A673 (cell line): ENCODE measurements around the gene MASP2.

Source experiments
- CTCF ChIP-seq: fragments of 300-800, 200-600 bp; sonication (generic); conservative IDR thresholded peaks from 2 replicates; pipeline ENCODE4 v1.5.1; 2017; ENCODE audit warnings: low read depth, mild to moderate bottlenecking, antibody characterized with exemption, low read length, moderate library complexity, mixed read lengths
- EZH2 ChIP-seq: fragments of 200-600 bp; sonication (generic); IDR thresholded peaks from 2 replicates; pipeline ENCODE4 v1.6.1; 2017; ENCODE audit warnings: borderline replicate concordance, low read depth, mild to moderate bottlenecking, mixed read lengths, antibody characterized with exemption, low read length; ENCODE audit not compliant: poor library complexity, severe bottlenecking

- TF ChIP-seq CTCF (no peak), EZH2 (no peak)
These were observed 54.2 kb downstream of the MASP2 start for GRCh38 chr1:10992864-10993263.
